Measurements from ENCODE around the gene CERS4.
"Not testable (repeated sequence)": the region's sequence is repeated elsewhere in the genome, so short reads cannot be mapped to it uniquely, and the experiment has no call there.

The CERS4 gene

DNA sequence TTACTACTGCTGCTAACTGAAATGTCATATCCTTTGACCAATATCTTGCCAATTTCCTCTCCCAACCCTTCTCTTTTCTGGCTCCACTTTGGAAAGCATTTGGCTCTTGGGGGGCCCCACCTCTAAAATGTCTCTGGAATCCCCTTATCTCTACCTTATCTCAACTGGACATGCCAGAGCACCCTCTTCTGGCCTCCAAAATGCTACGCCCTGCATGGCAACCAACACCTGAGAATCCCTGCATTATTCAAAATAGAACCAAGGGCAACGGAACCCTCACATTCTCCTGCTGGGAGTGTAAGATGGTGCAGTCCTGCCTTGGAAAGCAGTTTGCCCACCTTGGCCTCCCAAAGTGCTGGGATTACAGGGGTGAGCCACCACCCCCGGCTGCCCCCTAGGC, 35.3 kb downstream of the CERS4 start:
- no peak for DNase-seq

DNA sequence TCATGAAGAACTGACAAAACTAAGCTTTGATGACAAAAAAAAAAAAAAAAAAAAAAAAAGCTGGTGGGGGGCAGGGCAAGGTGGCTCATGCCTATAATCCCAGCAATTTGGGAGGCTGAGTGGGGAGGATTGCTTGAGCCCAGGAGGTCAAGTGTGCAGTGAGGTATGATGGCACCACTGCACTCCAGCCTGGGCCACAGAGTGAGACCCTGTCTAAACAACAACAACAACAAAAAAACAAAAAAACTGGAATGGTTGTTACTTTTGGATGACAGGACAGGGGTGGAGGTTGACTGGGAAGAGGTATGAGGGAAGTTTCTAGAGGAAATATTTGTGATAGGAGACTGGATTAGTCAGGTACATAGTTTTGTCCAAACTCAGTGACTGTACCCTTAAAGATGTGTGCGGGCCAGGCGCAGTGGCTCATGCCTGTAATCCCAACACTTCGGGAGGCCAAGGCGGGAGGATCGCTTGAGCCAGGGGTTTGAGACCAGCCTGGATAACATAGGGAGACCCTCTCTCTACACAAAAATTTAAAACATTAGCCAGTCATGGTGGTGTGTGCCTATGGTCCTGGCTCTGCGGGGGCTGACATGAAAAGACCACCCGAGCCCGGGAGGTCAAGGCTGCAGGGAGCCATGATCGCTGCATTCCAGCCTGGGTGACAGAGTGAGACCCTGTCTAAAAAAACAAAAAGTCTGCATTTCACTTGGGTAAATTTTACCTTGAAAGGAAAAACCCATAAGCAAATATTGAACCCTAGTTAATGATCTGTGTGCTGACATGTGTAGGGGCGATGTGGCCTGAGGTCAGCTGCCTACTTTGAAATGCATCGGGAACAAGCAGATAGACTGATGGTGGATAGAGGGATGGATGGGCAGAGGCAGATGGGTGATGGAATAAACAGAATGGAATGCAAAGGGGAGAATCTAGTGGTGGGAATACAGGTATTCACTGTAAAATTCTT, 37.0 kb downstream of the CERS4 start:
- DNase-seq = no peak

DNA sequence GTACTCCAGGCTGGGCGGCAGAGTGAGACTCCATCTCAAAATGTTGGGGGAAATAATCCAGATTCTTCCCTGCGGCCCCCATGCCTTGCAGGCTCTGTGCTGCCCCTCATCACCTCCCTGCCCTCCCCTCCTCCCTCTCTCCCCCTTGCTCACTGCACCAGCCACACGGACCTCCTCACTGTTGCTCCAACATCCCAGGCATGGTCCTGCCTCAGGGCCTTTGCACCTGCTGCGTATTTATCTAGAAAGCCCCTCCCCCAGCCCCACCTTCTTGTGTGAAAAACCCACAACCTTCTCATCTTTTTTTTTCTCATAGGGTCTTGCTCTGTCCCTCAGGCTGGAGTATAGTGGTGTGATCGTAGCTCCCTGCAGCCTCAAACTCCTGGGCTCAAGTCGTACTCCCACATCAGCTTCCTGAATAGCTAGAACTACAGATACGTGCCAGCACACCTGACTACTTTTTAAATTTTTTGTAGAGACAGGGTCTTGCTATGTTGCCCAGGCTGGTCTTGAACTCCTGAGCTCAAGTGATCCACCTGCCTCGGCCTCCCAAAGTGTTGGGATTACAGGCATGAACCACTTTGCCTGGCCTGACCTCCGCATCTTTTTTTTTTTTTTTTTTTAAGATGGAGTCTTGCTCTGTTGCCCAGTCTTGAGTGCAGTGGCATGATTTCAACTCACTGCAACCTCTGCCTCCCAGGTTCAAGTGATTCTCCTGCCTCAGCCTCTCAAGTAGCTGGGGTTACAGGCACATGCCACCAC, 38.1 kb downstream of the CERS4 start:
- not testable (repeated sequence) for DNase-seq

DNA sequence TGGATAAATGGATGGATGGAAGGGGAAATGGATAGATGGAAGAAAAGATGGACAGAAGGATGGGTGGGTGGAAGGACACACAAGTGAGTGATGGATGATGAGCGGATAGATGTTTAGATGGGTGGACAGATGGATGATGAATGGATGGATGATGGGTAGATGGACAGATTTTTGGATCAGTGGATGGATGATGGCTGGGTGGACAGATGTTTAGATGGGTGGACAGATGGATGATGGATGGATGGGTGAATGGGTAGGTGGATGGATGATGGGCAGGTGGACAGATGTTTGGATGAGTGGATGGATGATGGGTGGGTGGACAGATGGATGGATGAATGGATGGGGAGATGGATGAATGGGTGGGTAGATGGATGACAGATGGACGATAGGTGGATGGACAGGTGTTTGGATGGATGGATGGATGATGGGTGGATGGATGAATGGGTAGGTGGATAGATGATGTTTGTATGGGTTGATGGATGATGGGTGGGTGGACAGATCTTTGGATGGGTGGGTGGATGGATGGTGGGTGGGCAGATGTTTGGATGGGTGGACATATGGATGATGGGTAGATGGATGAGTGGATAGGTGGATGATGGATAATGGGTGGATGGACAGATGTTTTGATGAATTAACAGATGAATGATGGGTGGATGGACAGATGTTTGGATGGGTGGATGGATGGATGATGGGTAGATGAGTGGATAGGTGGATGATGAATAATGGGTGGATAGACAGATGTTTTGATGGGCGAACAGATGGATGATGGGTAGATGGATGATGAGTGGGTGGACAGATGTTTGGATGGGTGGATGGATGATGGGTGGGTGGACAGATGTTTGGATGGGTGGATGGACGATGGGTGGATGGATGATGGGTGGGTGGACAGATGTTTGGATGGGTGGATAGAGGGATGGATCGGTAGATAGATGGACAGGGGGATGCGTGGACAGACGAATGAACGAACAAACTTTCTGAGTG, 39.5 kb downstream of the CERS4 start:
- no peak for DNase-seq

DNA sequence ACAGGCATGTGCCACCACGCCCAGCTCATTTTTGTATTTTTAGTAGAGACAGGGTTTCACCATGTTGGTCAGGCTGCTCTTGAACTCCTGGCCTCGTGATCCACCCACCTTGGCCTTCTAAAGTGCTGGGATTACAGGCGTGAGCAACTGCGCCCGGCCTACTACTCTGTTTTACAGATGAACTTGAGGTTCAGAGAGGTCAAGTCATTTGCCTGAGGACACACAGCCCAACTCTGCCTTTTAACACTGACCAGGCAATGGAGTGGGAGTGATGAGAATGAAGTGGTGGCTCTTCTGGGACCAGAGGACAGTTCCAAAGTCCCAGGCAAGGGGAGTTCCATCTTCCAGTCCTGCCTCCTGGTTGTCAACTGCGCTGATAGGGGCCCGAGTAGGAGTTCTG, 41.4 kb downstream of the CERS4 start:
- DNase-seq = no peak

DNA sequence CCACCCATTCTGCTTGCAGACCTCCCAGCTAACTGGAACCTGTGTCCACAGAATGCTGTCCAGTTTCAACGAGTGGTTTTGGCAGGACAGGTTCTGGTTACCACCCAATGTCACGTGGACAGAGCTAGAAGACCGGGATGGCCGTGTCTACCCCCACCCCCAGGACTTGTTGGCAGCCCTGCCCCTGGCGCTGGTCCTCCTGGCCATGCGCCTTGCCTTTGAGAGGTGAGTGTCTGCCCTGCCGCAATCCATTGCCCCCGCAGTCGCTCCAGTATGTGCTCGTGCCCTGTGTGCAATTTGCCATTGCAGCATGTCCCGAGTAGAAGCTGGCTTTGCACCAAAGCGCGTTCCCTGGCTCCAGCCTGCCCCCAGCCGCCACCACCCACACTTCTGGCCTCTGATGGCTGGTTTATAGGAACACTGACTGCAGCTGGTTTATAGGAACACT, 41.9 kb downstream of the CERS4 start:
- no peak for DNase-seq

DNA sequence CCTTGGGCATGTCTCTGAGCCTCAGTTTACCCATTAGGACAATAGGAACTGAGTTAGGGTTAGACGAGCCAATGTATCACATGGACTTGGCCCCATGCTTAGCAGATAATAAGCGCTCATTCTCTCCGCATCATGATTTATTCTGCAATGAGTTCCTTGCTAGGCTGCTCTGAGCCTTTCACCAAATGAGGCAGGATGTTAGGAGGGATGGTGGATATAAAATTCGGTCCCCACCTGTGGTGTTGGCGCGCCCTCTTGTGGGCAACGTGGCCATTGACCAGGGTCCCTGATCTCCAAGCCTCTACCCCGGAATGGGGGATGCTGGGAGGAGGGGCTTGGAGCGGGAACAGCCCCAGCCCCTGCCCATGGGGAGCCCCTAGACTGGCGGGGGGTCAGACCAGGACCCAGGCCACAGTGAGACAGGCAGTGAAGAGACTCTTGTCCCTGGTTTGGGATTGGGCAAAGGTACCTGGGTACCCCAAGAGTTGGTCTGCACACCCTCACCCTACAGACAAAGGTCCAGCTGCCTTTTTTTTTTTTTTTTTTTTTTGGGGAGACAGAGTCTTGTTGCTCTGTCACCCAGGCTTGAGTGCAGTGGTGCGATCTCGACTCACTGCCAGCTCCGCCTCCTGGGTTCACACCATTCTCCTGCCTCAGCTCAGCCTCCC, 43.9 kb downstream of the CERS4 start:
- DNase-seq = peak; percentile 35

DNA sequence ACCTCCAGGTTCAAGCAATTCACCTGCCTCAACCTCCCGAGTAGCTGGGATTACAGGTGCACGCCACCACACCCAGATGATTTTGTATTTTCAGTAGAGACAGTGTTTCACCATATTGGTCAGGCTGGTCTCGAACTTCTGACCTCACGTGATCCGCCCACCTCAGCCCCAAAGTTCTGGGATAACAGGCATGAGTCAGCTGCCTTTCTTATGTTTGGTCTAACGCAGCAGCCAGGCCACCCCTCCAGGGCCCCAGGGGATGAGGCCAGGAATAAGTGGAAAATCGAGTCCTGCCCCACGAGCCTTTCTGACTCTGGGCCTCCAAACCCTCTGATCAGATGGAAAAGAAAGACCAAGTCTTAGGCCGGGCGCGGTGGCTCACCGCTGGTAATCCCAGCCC, 44.5 kb downstream of the CERS4 start:
- DNase-seq = no peak

DNA sequence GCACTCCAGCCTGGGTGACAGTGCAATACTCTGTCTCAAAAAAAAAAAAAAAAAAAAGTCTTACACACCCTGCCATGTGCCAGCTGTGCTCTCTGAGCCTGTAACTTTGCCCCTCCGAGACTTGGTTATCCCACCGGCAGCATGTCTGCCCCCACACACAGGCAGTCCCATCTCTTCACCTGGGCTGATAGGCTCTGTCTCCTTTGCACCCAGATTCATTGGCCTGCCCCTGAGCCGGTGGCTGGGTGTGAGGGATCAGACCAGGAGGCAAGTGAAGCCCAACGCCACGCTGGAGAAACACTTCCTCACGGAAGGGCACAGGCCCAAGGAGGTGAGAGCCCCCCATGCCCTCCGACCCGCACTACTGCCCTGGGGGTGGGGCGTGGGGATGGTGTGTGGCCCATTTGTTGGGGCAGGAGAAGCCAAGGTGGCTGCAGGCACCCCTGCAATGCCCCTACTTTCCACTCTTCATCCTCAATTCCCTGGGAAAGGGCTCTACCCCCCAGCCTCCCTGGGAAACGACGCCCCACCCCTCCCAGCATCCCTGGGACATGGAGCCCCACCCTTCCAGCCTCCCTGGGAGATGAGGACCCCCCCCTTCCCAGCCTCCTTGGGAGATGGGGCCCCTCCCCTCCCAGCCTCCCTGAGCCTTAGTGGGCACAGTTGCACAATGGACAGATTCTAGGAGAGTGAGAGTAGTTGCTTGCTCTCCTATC, 45.3 kb downstream of the CERS4 start:
- DNase-seq = no peak

DNA sequence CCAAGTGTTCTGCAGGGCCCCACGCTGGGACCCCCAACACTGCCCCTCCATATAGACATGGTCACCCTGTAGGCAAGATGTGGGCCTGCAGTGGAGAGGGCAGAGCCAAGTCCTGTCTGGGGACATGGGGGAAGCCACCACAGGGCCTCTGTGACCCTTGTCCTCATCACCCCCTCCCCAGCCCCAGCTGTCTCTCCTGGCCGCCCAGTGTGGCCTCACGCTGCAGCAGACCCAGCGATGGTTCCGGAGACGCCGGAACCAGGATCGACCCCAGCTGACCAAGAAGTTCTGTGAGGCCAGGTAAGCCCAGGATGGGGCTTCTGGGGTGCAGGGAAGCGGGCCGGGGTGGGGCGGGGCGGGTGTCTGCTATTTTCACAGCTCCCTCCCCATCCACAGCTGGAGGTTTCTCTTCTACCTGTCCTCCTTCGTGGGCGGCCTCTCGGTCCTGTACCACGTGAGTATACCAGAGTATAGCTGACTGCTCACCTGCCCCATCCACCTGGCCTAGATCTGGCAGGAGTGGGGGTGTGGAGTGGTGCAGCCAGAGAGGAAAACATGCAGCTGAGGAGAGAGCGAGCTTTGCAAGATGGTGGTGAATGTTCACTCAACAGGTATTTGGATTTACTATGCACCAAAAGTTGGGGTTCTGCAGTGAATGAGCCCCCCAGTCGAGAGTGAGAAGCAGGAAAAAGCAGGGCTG, 46.4 kb downstream of the CERS4 start:
- DNase-seq = no peak

DNA sequence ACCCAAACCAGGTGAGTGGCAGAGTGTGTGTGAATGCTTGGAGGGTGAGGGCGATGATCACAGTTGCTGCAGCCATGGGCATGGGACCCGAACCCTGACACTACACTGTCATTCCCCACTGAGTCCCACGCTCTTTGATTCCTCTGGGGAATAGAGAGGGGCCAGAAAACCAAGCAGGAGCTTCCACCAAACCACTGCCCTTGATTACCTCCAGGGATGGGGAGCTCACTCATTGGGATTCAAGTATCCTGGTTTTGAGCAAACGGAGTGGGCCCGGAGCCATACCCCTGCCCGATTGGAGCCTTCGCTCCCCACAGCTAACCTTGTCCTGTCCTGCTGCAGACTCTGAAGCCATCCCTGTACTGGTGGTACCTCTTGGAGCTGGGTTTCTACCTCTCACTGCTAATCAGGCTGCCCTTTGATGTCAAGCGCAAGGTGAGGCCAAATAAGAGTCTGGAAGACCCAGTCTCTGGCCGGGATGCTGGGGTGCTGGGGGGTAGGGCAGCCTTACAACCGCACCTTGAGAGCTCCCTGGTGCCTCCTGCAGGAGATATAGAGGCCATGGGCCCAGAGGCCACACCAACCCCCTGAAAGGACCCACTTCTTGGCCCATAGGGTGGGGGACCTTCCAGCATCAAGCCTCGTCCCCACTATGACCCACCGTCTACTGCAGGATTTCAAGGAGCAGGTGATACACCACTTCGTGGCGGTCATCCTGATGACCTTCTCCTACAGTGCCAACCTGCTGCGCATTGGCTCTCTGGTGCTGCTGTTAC, 47.3 kb downstream of the CERS4 start:
- no peak for DNase-seq

DNA sequence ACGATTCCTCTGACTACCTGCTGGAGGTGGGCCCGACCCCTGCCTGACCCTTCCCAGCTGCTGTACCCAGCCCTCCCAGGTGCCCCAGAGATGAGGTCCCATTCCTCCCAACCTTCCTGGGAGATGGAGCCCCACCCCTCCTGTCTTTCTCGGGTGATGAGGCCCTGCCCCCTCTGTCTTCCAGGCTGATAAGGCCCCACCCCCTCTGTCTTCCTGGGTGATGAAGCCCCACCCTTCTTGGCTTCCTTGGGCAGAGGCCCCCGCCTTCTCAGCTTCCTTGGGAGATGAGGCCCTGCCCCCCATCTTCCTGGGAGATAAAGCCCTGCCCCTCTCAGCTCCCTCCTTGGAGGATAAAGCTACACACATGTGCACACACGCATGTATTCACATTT, 47.9 kb downstream of the CERS4 start:
- DNase-seq = no peak

DNA sequence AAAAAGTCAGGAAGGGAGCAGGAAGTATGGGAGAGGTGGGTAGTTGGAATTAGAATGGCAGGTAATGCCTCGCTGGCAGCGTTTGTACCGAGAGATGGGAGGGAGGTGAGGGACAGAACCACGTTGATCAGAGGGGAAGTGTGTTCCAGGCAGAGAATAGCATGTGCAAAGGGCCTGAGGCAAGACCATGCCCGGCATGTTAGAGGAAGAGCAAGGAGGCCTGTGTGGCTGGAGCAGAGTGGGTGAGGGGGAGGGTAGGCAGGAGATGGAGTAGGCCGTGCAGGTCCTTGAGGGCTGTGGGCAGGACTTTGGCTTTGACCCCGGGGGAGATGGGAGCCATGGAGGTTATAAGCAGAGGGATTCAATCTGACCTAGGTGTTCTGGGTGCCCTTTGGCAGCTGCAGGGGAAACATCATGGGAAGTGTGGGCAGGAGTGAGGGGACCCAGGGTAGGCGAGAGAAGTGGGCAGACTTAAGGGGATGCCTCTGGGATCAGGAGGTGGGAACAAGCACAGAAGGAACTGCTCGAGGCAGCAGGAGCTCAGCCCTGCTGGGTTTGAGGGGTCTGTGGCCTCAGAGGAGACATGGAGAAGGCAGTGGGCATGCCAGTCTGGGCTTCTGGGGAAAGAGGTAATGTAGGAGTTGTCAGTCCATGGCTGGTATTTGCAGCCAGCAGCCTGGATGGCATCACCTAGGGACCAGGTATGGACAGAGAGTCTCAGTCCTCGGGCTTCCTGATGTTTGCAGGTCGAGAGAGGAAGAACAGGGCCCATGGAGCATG, 50.2 kb downstream of the CERS4 start:
- no peak for DNase-seq

DNA sequence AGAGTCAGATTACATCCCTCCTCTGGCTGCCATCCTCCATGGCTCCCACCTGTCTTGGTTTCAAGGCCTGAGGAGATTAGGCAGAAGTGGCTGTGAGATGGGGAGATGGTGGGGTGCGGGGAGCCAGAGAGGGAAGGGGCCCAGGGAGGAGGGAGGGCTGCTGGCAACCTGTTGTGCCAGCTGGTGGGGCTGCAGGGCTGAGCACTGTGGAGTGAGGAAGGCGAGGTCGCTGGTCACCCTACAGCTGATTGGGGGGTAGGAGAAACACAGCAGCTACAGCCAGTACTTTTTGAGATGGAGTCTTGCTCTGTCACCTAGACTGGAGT, 50.7 kb downstream of the CERS4 start:
- DNase-seq = no peak

DNA sequence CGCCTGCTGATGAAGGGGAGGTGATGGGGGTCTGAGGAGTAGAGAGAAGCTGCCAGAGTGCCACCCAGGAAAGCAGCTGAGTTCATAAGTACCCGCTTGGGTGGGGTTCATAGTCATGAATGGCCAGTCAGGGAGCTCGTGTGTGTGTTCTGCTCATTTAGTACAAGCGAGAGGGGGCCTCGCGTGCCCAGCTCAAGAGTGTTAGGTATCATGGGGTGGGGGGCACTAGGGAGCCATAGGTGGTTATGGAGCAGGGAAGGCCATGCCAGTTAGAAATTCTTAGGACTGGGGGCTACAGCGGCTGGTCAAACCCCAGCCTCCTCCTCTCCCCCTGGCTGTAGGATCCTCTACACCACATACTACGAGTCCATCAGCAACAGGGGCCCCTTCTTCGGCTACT, 52.2 kb downstream of the CERS4 start:
- no peak for DNase-seq

DNA sequence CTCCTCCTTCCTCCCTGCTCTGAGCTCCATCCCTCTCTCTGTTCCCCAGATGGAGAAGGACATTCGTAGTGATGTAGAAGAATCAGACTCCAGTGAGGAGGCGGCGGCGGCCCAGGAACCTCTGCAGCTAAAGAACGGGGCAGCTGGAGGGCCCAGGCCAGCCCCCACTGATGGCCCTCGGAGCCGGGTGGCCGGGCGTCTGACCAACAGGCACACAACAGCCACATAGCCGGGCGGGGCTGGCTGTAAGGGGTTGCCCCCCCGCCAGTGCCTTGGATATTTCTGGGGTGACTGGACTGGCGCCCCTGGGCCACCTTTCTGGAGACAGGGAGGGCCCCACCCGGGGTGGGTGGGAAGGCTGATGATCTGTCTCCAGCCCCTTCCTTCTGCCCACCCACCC, 52.7 kb downstream of the CERS4 start:
- DNase-seq = no peak

DNA sequence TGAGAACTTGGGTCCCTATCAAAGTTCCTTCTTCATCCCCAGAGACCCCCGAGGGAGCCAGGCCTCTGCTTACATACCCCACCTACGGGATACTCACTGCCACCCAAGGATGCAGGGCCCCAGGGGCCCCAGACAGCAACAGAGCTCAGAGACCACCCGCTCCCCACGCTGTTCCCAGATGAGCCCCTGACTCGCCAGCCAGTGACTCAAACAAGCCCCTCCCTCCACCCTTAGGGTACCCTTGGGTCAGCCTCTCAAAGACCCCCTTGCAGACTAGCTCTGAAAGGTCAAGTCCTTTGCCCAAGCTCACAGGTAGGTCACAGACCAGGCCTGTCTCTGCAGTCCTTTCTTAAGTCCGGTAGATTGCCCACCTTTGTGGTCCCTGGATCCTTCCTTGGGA, 53.3 kb downstream of the CERS4 start:
- DNase-seq = no peak

DNA sequence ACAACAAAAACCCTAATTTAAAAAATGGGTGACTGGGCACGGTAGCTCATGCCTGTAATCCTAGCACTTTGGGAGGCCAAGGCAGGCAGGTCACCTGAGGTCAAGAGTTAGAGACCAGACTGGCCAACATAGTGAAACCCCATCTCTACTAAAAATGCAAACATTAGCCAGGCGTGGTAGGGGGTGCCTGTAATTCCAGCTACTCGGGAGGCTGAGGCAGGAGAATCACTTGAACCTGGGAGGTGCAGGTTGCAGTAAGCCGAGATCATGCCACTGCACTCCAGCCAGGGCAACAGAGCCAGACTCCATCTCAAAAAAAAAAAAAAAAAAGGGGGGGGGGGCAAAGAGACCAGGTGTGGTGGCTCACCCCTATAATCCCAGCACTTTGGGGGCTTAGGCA, 55.1 kb downstream of the CERS4 start:
- DNase-seq = not testable (repeated sequence)

DNA sequence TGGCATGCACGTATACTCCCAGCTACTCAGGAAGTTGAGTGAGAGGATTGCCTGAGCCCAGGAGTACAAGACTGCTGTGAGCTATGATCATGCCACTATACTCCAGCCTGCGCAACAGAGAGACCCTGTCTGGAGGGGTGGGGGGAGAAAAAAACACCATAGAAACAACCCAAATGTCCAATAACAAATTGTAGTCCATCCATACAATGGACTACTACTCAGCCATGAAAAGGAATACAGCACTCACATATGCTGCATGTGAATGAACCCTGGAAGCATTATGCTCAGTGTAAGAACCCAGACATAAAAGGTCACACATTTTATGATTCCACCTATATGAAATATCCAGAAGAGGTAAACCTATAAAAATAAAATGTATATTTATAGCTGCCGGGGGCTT, 56.7 kb downstream of the CERS4 start:
- DNase-seq = no peak
